Measurements from ENCODE around the gene BCOR. TPM values are rescaled to one million over a fixed set of nuclear protein-coding genes. Genes with fewer than 3 reads are reported as not detected.

BCOR gene
- total and polyA plus RNA-seq, 2 of the 4 experiments (the other 2 are of a cell fraction), result 7.5 to 9.0 TPM

- Histone ChIP-seq H3K27me3 (ENCODE audit: control insufficient read depth, insufficient read depth, low read length) (no peaks in the 10 kb centered on the region), H2AK9ac (replicated peaks; ENCODE audit: low read depth, low read length, poor library complexity) (no peak overlapping the region), H3K79me1 (ENCODE audit: low read depth in 1 of 2, low read length in 2 of 2) (no peaks in the 10 kb centered on the region), H2BK20ac (ENCODE audit: low read depth, low read length) (no peak overlapping the region), H3K4me2 (ENCODE audit: low read depth, low read length) (no peak overlapping the region), H3K4ac (ENCODE audit: low read depth, low read length) (no peak overlapping the region), H3K9me3 (ENCODE audit: control insufficient read depth, insufficient read depth, low read length) (peaks cover 2% of the 10 kb centered on the region), H3K56ac (ENCODE audit: extremely low read depth, insufficient read depth, low read length) (no peak overlapping the region), H4K91ac (ENCODE audit: insufficient read depth, low read depth, low read length) (no peak overlapping the region), H4K5ac (ENCODE audit: low read depth, low read length) (no peak overlapping the region), H2BK15ac (ENCODE audit: low read depth, low read length) (no peak overlapping the region), H3K4me1 (ENCODE audit: control insufficient read depth, insufficient read depth, low read length) (no peaks in the 10 kb centered on the region), H3K27ac (ENCODE audit: insufficient read depth, low read length) (no peak overlapping the region), H2BK120ac (ENCODE audit: low read depth, low read length) (no peak overlapping the region), H3K9ac (ENCODE audit: low read depth, low read length) (no peak overlapping the region), H3K36me3 (ENCODE audit: control insufficient read depth, insufficient read depth, low read length) (no peaks in the 10 kb centered on the region), H3K23ac (ENCODE audit: low read depth, low read length) (no peak overlapping the region), H4K8ac (ENCODE audit: low read depth in 2 of 2, low read length in 2 of 2) (no peak overlapping the region), H3K9me1 (ENCODE audit: insufficient read depth, low read length) (no peaks in the 10 kb centered on the region), H3K14ac (replicated peaks; ENCODE audit: low read depth, low read length) (no peak overlapping the region), H2BK5ac (ENCODE audit: low read depth, low read length, poor library complexity, severe bottlenecking) (no peak overlapping the region), H3K18ac (ENCODE audit: low read depth, low read length) (no peak overlapping the region), H2AK5ac (ENCODE audit: low read depth, low read length) (no peak overlapping the region), H3K4me3 (ENCODE audit: insufficient read depth, low read depth, low read length) (no peak overlapping the region), H4K20me1 (ENCODE audit: insufficient read depth, low read length) (no peaks in the 10 kb centered on the region), H2AFZ (replicated peaks; ENCODE audit: low read length, poor library complexity) (no peak overlapping the region)
- TF ChIP-seq, protein P1, sequence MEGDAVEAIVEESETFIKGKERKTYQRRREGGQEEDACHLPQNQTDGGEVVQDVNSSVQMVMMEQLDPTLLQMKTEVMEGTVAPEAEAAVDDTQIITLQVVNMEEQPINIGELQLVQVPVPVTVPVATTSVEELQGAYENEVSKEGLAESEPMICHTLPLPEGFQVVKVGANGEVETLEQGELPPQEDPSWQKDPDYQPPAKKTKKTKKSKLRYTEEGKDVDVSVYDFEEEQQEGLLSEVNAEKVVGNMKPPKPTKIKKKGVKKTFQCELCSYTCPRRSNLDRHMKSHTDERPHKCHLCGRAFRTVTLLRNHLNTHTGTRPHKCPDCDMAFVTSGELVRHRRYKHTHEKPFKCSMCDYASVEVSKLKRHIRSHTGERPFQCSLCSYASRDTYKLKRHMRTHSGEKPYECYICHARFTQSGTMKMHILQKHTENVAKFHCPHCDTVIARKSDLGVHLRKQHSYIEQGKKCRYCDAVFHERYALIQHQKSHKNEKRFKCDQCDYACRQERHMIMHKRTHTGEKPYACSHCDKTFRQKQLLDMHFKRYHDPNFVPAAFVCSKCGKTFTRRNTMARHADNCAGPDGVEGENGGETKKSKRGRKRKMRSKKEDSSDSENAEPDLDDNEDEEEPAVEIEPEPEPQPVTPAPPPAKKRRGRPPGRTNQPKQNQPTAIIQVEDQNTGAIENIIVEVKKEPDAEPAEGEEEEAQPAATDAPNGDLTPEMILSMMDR (conservative IDR thresholded peaks at IDR 0.05; ENCODE audit: low read depth, low read length), result no peak
- TF ChIP-seq POLR2A (IDR thresholded peaks at IDR 0.05; ENCODE audit: low read depth, low read length), result no peak
- no peak for TF ChIP-seq MAFK (IDR thresholded peaks at IDR 0.05; ENCODE audit: low read depth, low read length)
- no peak for TF ChIP-seq MAZ (IDR thresholded peaks at IDR 0.05; ENCODE audit: borderline replicate concordance, low read depth, low read length)
- TF ChIP-seq RFX5 (IDR thresholded peaks at IDR 0.05; ENCODE audit: low read depth, low read length), result no peak
- TF ChIP-seq CHD1 (IDR thresholded peaks at IDR 0.05; ENCODE audit: low read depth, low read length), result no peak
- no peak for TF ChIP-seq RCOR1 (IDR thresholded peaks at IDR 0.05; ENCODE audit: insufficient replicate concordance, low read length)
- TF ChIP-seq SMC3 (IDR thresholded peaks at IDR 0.05; ENCODE audit: low read depth, low read length), result no peak
- TF ChIP-seq MXI1 (IDR thresholded peaks at IDR 0.05; ENCODE audit: borderline replicate concordance, low read depth, low read length), result no peak
- no peak for TF ChIP-seq ELK1 (IDR thresholded peaks at IDR 0.05; ENCODE audit: borderline replicate concordance, low read depth, low read length)
- TF ChIP-seq RAD21 (IDR thresholded peaks at IDR 0.05; ENCODE audit: low read length), result no peak
- no peak for TF ChIP-seq FOS (IDR thresholded peaks at IDR 0.05; ENCODE audit: low read depth, low read length)
- TF ChIP-seq BHLHE40 (IDR thresholded peaks at IDR 0.05; ENCODE audit: low read depth, low read length), result no peak
- TF ChIP-seq NFE2L2 (IDR thresholded peaks at IDR 0.05; ENCODE audit: low read depth, low read length), result no peak
- no TSS peak for BruUV-seq (replicated peaks)
- DNase-seq (no peak), ATAC-seq (ENCODE audit: low read depth) (no peak)
- dilution Hi-C loops (cut with HindIII; ENCODE audit: low sequenced_read_pairs, unreplicated experiment) (no loop called here), intact Hi-C loops (cut with micrococcal nuclease) (no loop called here), in situ Hi-C loops (cut with MboI; ENCODE audit: low sequenced_read_pairs) (no loop called here)
- WGBS, 2 experiments (ENCODE audit: extremely low coverage in 2 of 2, insufficient read length in 1 of 2), result no CpG with 5 or more reads among the region's 6 CpGs
- ChIA-PET CTCF (interaction anchor here (0.5 to 0.6 kb wide), 2 partner anchors 1219 to 1614 kb away, joined by 3 read pairs; no protein-coding TSS in a partner anchor), POLR2A (ENCODE audit: unreplicated experiment) (no interaction called here)
Measured at GRCh38 chrX:40041915-40042314, 55.8 kb downstream of the BCOR start.
